Activated CD8-positive, alpha-beta T cell treated with anti-CD3 and anti-CD28 coated beads for 36 hours (primary cell): ENCODE data around the gene ZEB1. TPM values are rescaled to one million over a fixed set of nuclear protein-coding genes. Genes with fewer than 3 reads are reported as not detected.

ENCODE experiments used
- ATAC-seq: fragments of 200-7000 bp; cut with Tn5 transposase; one replicate; pipeline ENCODE4 v1.10.0; 2021; ENCODE audit warnings: mild to moderate bottlenecking, moderate library complexity
- CTCF ChIA-PET: fragments of 350-600 bp; sonication (Branson Sonifier 250); formaldehyde crosslinking; loops from one replicate; lab custom pipeline; 2021; ENCODE audit warnings: antibody characterized with exemption; lab: Charles Lee
- POLR2A ChIA-PET: fragments of 350-600 bp; sonication (Branson Sonifier 250); formaldehyde crosslinking; loops from one replicate; lab custom pipeline; 2021; ENCODE audit warnings: antibody characterized with exemption; lab: Charles Lee
- DNase-seq: peaks from one replicate; pipeline ENCODE4 v3.0.0-alpha.2; 2020
- H3K27ac Mint-ChIP-seq: one replicate; pipeline ENCODE4 v1.8.0; 2021; ENCODE audit warnings: mild to moderate bottlenecking, mixed read lengths
- H3K27me3 Mint-ChIP-seq: one replicate; pipeline ENCODE4 v1.8.0; 2021; ENCODE audit warnings: mixed read lengths
- H3K36me3 Mint-ChIP-seq: one replicate; pipeline ENCODE4 v1.8.0; 2021; ENCODE audit warnings: low read depth, mixed read lengths
- H3K4me1 Mint-ChIP-seq: one replicate; pipeline ENCODE4 v1.8.0; 2021; ENCODE audit warnings: low read depth, mixed read lengths
- H3K4me3 Mint-ChIP-seq: one replicate; pipeline ENCODE4 v1.8.0; 2021; ENCODE audit warnings: mild to moderate bottlenecking, moderate library complexity, mixed read lengths
- H3K9me3 Mint-ChIP-seq: one replicate; pipeline ENCODE4 v1.8.0; 2021; ENCODE audit warnings: mixed read lengths
- CTCF ChIP-seq: fragments of 200-600 bp; IDR thresholded peaks from one replicate; pipeline ENCODE4 v1.8.0; 2022; ENCODE audit warnings: antibody characterized with exemption, mild to moderate bottlenecking
- intact Hi-C: fragments of 100-400 bp; cut with micrococcal nuclease; formaldehyde crosslinking; loops from one replicate; pipeline ENCODE4 v1.10.0; 2022
- total RNA-seq, 2 experiments: library from RNA; stranded (reverse); gene quantifications; one replicate each; pipeline ENCODE4 v1.2.3, GENCODE V29; 2021

The ZEB1 gene
- total RNA-seq, 2 experiments from 2014 or later: 28.4 to 29.7 TPM

GRCh38 chr10:31522820-31523219 is 203.8 kb downstream of the ZEB1 start:
- no peak for TF ChIP-seq CTCF
- no peak for ATAC-seq
- Mint-ChIP-seq H3K4me1 (no peaks in the 10 kb centered on the region), H3K36me3 (peaks cover 52% of the 10 kb centered on the region), H3K27me3 (no peaks in the 10 kb centered on the region), H3K9me3 (no peaks in the 10 kb centered on the region), H3K27ac (no peak overlapping the region), H3K4me3 (no peak overlapping the region)
- CTCF ChIA-PET: no interaction called here
- DNase-seq: no peak
- intact Hi-C loops: no loop called here
- POLR2A ChIA-PET: no interaction called here

GRCh38 chr10:31524460-31524859 is 205.4 kb downstream of the ZEB1 start:
- no peak for TF ChIP-seq CTCF
- Mint-ChIP-seq H3K27ac (no peak overlapping the region), H3K4me1 (no peaks in the 10 kb centered on the region), H3K9me3 (no peaks in the 10 kb centered on the region), H3K4me3 (no peak overlapping the region), H3K27me3 (no peaks in the 10 kb centered on the region), H3K36me3 (peaks cover 53% of the 10 kb centered on the region)
- ATAC-seq (no peak), DNase-seq (no peak)
- intact Hi-C loops: no loop called here
- CTCF ChIA-PET: no interaction called here
- POLR2A ChIA-PET: interaction anchor here (0.7 kb wide), 1 partner anchor 244 kb away, joined by 3 read pairs; no protein-coding TSS in a partner anchor

DNA sequence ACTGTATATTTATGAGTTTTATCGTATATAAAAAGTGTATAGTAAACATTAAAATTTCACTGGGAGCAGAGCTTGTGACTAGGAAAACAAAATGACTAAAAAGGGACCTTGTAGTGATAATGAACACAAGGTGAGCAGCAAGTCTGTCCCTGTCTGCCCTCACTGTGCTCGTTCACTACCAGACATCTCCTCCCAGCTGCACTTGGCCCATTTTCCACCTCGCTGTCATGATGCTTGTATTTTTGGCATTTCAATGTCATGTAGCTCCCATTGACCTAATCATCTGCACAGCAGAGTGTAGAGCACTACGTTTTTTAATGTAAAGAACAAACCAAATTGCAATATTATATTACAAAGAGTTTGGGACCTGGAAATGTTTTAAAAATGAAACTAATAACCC is 207.2 kb downstream of the ZEB1 start:
- DNase-seq (no peak), ATAC-seq (no peak)
- H3K27me3 Mint-ChIP-seq: no peaks in the 10 kb centered on the region
- H3K4me1 Mint-ChIP-seq: no peaks in the 10 kb centered on the region
- intact Hi-C loops: no loop called here
- no peak for TF ChIP-seq CTCF
- no peaks in the 10 kb centered on the region for H3K9me3 Mint-ChIP-seq
- ChIA-PET CTCF (no interaction called here), POLR2A (no interaction called here)
- H3K36me3 Mint-ChIP-seq: peaks cover 40% of the 10 kb centered on the region
- H3K27ac Mint-ChIP-seq: no peak overlapping the region
- no peak overlapping the region for H3K4me3 Mint-ChIP-seq

GRCh38 chr10:31526681-31527080 is 207.7 kb downstream of the ZEB1 start:
- ATAC-seq (no peak), DNase-seq (no peak)
- Mint-ChIP-seq H3K4me1 (no peaks in the 10 kb centered on the region), H3K27me3 (no peaks in the 10 kb centered on the region), H3K36me3 (peaks cover 35% of the 10 kb centered on the region), H3K9me3 (no peaks in the 10 kb centered on the region), H3K27ac (no peak overlapping the region), H3K4me3 (no peak overlapping the region)
- ChIA-PET POLR2A (interaction anchor here (1.0 kb wide), 1 partner anchor 643 kb away, joined by 3 read pairs; no protein-coding TSS in a partner anchor), CTCF (no interaction called here)
- TF ChIP-seq CTCF: no peak
- intact Hi-C loops: no loop called here

DNA sequence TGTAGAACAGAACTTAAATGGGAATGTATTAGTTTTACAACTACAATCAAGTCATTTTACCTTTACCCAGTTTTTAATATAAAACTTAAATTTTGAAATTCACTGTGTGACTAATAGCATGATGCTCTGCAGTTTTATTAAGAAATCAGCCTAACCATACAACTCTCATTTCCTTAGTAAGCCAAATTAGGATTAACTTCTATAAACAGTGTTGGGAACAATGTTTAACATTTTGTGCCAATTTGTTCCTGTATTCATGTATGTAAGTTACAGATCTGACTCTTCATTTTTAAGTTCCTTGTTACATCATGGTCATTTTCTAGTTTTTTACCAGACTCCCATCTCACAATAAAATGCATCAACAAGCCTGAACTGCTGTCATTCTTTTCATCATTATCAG is 209.8 kb downstream of the ZEB1 start:
- ChIA-PET POLR2A (no interaction called here), CTCF (interaction anchor here (0.6 kb wide), 1 partner anchor 591 kb away, joined by 3 read pairs; no protein-coding TSS in a partner anchor)
- Mint-ChIP-seq H3K27ac (no peak overlapping the region), H3K27me3 (no peaks in the 10 kb centered on the region), H3K4me3 (no peak overlapping the region), H3K36me3 (peaks cover 27% of the 10 kb centered on the region), H3K4me1 (no peaks in the 10 kb centered on the region), H3K9me3 (no peaks in the 10 kb centered on the region)
- TF ChIP-seq CTCF: no peak
- ATAC-seq: no peak
- no peak for DNase-seq
- intact Hi-C loops: no loop called here
